Measurements from ENCODE around the gene SPATC1L.

SPATC1L gene

GRCh38 chr21:46214478-46215340 is 30.4 kb upstream of the SPATC1L start:
- in situ Hi-C loops (cut with HindIII; ENCODE audit: low sequenced_read_pairs) = no loop called here
- DNase-seq (ENCODE audit: low read depth) = no peak
- no peak overlapping the region for H3K4me3 ChIP-seq (ENCODE audit: low read depth, low read length)
- no peak for TF ChIP-seq CTCF (IDR thresholded peaks at IDR 0.05; ENCODE audit: low read depth, low read length, missing control alignments)

- TF ChIP-seq CTCF (IDR thresholded peaks at IDR 0.05; ENCODE audit: low read depth, low read length, missing control alignments) = no peak
- DNase-seq (ENCODE audit: low read depth) = no peak
- no peak overlapping the region for H3K4me3 ChIP-seq (ENCODE audit: low read depth, low read length)
- in situ Hi-C loops (cut with HindIII; ENCODE audit: low sequenced_read_pairs) = no loop called here
Observed at GRCh38 chr21:46213620-46214286, 29.5 kb upstream of the SPATC1L start.

- DNase-seq (ENCODE audit: low read depth) = no peak
- in situ Hi-C loops (cut with HindIII; ENCODE audit: low sequenced_read_pairs) = no loop called here
Observed at GRCh38 chr21:46212721-46213484, 28.6 kb upstream of the SPATC1L start.

GRCh38 chr21:46211786-46212720 is 27.8 kb upstream of the SPATC1L start:
- in situ Hi-C loops (cut with HindIII; ENCODE audit: low sequenced_read_pairs) = no loop called here
- H3K4me3 ChIP-seq (ENCODE audit: low read depth, low read length) = no peak overlapping the region
- no peak for DNase-seq (ENCODE audit: low read depth)
- TF ChIP-seq CTCF (IDR thresholded peaks at IDR 0.05; ENCODE audit: low read depth, low read length, missing control alignments) = no peak

More at GRCh38 chr21:46212721-46213484, 28.6 kb upstream of the SPATC1L start:
- no peak for TF ChIP-seq CTCF (IDR thresholded peaks at IDR 0.05; ENCODE audit: low read depth, low read length, missing control alignments)
- H3K4me3 ChIP-seq (ENCODE audit: low read depth, low read length) = no peak overlapping the region

- in situ Hi-C loops (cut with HindIII; ENCODE audit: low sequenced_read_pairs) = no loop called here
- TF ChIP-seq CTCF (IDR thresholded peaks at IDR 0.05; ENCODE audit: low read depth, low read length, missing control alignments) = no peak
- no peak overlapping the region for H3K4me3 ChIP-seq (ENCODE audit: low read depth, low read length)
- DNase-seq (ENCODE audit: low read depth) = no peak
Observed at GRCh38 chr21:46211376-46211775, 27.1 kb upstream of the SPATC1L start.

Measured in astrocyte of the cerebellum (primary cell).